ENCODE results near the gene PAH.

Gene PAH

GRCh38 chr12:102910137-102910536 lies 6.9 kb downstream of the PAH start:
- Histone ChIP-seq H3K4me2 (ENCODE audit: low read depth, low read length, poor library complexity, severe bottlenecking) (no peak overlapping the region), H2AFZ (ENCODE audit: low read length) (no peak overlapping the region), H3K36me3 (ENCODE audit: insufficient read depth, low read length) (no peaks in the 10 kb centered on the region), H3F3A (ENCODE audit: low read depth) (no peaks in the 10 kb centered on the region), H3K9me3 (ENCODE audit: insufficient read depth, low read depth, low read length) (no peaks in the 10 kb centered on the region), H3K4me1 (ENCODE audit: insufficient read depth, low read length, poor library complexity, severe bottlenecking) (no peaks in the 10 kb centered on the region), H3K79me2 (ENCODE audit: insufficient read depth, low read length) (no peaks in the 10 kb centered on the region), H4K20me1 (ENCODE audit: insufficient read depth, low read length, poor library complexity, severe bottlenecking) (no peaks in the 10 kb centered on the region), H3K4me3 (ENCODE audit: low read length, poor library complexity, severe bottlenecking) (no peak overlapping the region), H3K27me3 (ENCODE audit: insufficient read depth, low read length, poor library complexity, severe bottlenecking) (no peaks in the 10 kb centered on the region), H3K9ac (ENCODE audit: low read depth, low read length, poor library complexity, severe bottlenecking) (no peak overlapping the region), H3K9me2 (replicated peaks; ENCODE audit: low read depth, low read length) (no peaks in the 10 kb centered on the region)
- TF ChIP-seq CTCF (conservative IDR thresholded peaks at IDR 0.05; ENCODE audit: low read length) = no peak
- no peak for TF ChIP-seq EZH2phosphoT487 (IDR thresholded peaks at IDR 0.05; ENCODE audit: borderline replicate concordance)

GRCh38 chr12:102907918-102908317 lies 9.1 kb downstream of the PAH start:
- H2AFZ ChIP-seq (ENCODE audit: low read length) = no peak overlapping the region
- H3K9me2 ChIP-seq (replicated peaks; ENCODE audit: low read depth, low read length) = no peaks in the 10 kb centered on the region
- no peak overlapping the region for H3K4me3 ChIP-seq (ENCODE audit: low read length, poor library complexity, severe bottlenecking)
- no peaks in the 10 kb centered on the region for H3K4me1 ChIP-seq (ENCODE audit: insufficient read depth, low read length, poor library complexity, severe bottlenecking)
- H3K27me3 ChIP-seq (ENCODE audit: insufficient read depth, low read length, poor library complexity, severe bottlenecking) = no peaks in the 10 kb centered on the region
- no peaks in the 10 kb centered on the region for H3F3A ChIP-seq (ENCODE audit: low read depth)
- no peaks in the 10 kb centered on the region for H3K79me2 ChIP-seq (ENCODE audit: insufficient read depth, low read length)
- TF ChIP-seq CTCF (conservative IDR thresholded peaks at IDR 0.05; ENCODE audit: low read length) (no peak), EZH2phosphoT487 (IDR thresholded peaks at IDR 0.05; ENCODE audit: borderline replicate concordance) (no peak)
- no peak overlapping the region for H3K4me2 ChIP-seq (ENCODE audit: low read depth, low read length, poor library complexity, severe bottlenecking)
- H3K9ac ChIP-seq (ENCODE audit: low read depth, low read length, poor library complexity, severe bottlenecking) = no peak overlapping the region
- no peaks in the 10 kb centered on the region for H3K9me3 ChIP-seq (ENCODE audit: insufficient read depth, low read depth, low read length)
- no peaks in the 10 kb centered on the region for H4K20me1 ChIP-seq (ENCODE audit: insufficient read depth, low read length, poor library complexity, severe bottlenecking)
- H3K36me3 ChIP-seq (ENCODE audit: insufficient read depth, low read length) = no peaks in the 10 kb centered on the region

GRCh38 chr12:102905229-102905628 lies 11.8 kb downstream of the PAH start:
- H3K9me3 ChIP-seq (ENCODE audit: insufficient read depth, low read depth, low read length) = no peaks in the 10 kb centered on the region
- no peak overlapping the region for H3K4me2 ChIP-seq (ENCODE audit: low read depth, low read length, poor library complexity, severe bottlenecking)
- no peaks in the 10 kb centered on the region for H3F3A ChIP-seq (ENCODE audit: low read depth)
- H3K9me2 ChIP-seq (replicated peaks; ENCODE audit: low read depth, low read length) = no peaks in the 10 kb centered on the region
- no peaks in the 10 kb centered on the region for H3K27me3 ChIP-seq (ENCODE audit: insufficient read depth, low read length, poor library complexity, severe bottlenecking)
- H3K36me3 ChIP-seq (ENCODE audit: insufficient read depth, low read length) = no peaks in the 10 kb centered on the region
- no peaks in the 10 kb centered on the region for H3K79me2 ChIP-seq (ENCODE audit: insufficient read depth, low read length)
- TF ChIP-seq CTCF (conservative IDR thresholded peaks at IDR 0.05; ENCODE audit: low read length) (no peak), EZH2phosphoT487 (IDR thresholded peaks at IDR 0.05; ENCODE audit: borderline replicate concordance) (no peak)
- H3K9ac ChIP-seq (ENCODE audit: low read depth, low read length, poor library complexity, severe bottlenecking) = no peak overlapping the region
- no peak overlapping the region for H2AFZ ChIP-seq (ENCODE audit: low read length)
- H3K4me3 ChIP-seq (ENCODE audit: low read length, poor library complexity, severe bottlenecking) = no peak overlapping the region
- no peaks in the 10 kb centered on the region for H3K4me1 ChIP-seq (ENCODE audit: insufficient read depth, low read length, poor library complexity, severe bottlenecking)
- no peaks in the 10 kb centered on the region for H4K20me1 ChIP-seq (ENCODE audit: insufficient read depth, low read length, poor library complexity, severe bottlenecking)

Data from Loucy (cell line).